Common myeloid progenitor, CD34-positive (primary cell): Measurements from ENCODE around the gene ATP6V0C.

Experiments
- CTCF ChIA-PET: fragments of 350-600 bp; sonication (Branson Sonifier 250); formaldehyde crosslinking; loops from one replicate; lab custom pipeline; 2021; ENCODE audit warnings: antibody characterized with exemption; lab: Charles Lee
- POLR2A ChIA-PET: fragments of 350-600 bp; sonication (Branson Sonifier 250); formaldehyde crosslinking; loops from one replicate; lab custom pipeline; 2021; ENCODE audit warnings: antibody characterized with exemption; lab: Charles Lee
- DNase-seq, 3 donors: peaks; one replicate each; pipeline versions ENCODE4 v3.0.0 to v3.0.0-alpha.2; 2013
- H3K27ac ChIP-seq, 2 experiments: 1 replicate in 1 of 2; 2 replicates in 1 of 2; pipeline ENCODE4 v1.7.0; 2013; ENCODE audit warnings: inconsistent platforms in 2 of 2, low read length in 2 of 2, mild to moderate bottlenecking in 2 of 2, low read depth in 1 of 2, moderate library complexity in 1 of 2; ENCODE audit not compliant: severe bottlenecking in 2 of 2, insufficient read depth in 1 of 2, poor library complexity in 1 of 2
- H3K27me3 ChIP-seq, 5 experiments: replicated peaks in 2 of 5; 1 replicate in 3 of 5; 2 replicates in 2 of 5; pipeline versions ENCODE4 v1.6.1 to v1.7.0; 2013; ENCODE audit warnings: low read length in 4 of 5, mild to moderate bottlenecking in 2 of 5, moderate library complexity in 2 of 5, inconsistent platforms in 1 of 5; ENCODE audit not compliant: insufficient read depth in 5 of 5, control insufficient read depth in 4 of 5
- H3K36me3 ChIP-seq, 4 experiments: 1 replicate in 2 of 4; 2 replicates in 2 of 4; pipeline versions ENCODE4 v1.6.1 to v1.7.0; 2013; ENCODE audit warnings: low read length in 3 of 4, control low read depth in 1 of 4, mild to moderate bottlenecking in 1 of 4; ENCODE audit not compliant: control insufficient read depth in 4 of 4, insufficient read depth in 4 of 4
- H3K4me1 ChIP-seq, 4 experiments: 1 replicate in 3 of 4; 2 replicates in 1 of 4; pipeline versions ENCODE4 v1.6.1 to v1.7.1; 2013; ENCODE audit warnings: low read length in 3 of 4, mild to moderate bottlenecking in 3 of 4, control low read depth in 1 of 4, inconsistent platforms in 1 of 4, moderate library complexity in 1 of 4; ENCODE audit not compliant: control insufficient read depth in 4 of 4, insufficient read depth in 4 of 4; ENCODE audit errors: control extremely low read depth in 1 of 4
- H3K4me3 ChIP-seq, 7 experiments: 1 replicate in 4 of 7; 2 replicates in 3 of 7; pipeline versions ENCODE4 v1.5.1 to v1.7.0; 2013; ENCODE audit warnings: mild to moderate bottlenecking in 7 of 7, low read length in 6 of 7, moderate library complexity in 6 of 7, inconsistent platforms in 2 of 7, low read depth in 2 of 7, control low read depth in 1 of 7; ENCODE audit not compliant: insufficient read depth in 4 of 7, control insufficient read depth in 1 of 7; ENCODE audit errors: extremely low read depth in 1 of 7
- H3K9me3 ChIP-seq, 5 experiments: 1 replicate in 4 of 5; 2 replicates in 1 of 5; pipeline versions ENCODE4 v1.6.1 to v1.7.1; 2013; ENCODE audit warnings: low read length in 4 of 5, mild to moderate bottlenecking in 2 of 5, inconsistent platforms in 1 of 5, low read depth in 1 of 5, moderate library complexity in 1 of 5; ENCODE audit not compliant: control insufficient read depth in 4 of 5, insufficient read depth in 2 of 5; ENCODE audit errors: control extremely low read depth in 1 of 5
- WGBS: methylation state at CpG from one replicate; pipeline ENCODE4 v1.1.5; 2013; ENCODE audit not compliant: insufficient coverage; 5-methylcytosine and 5-hydroxymethylcytosine counted together

ATP6V0C gene

DNA sequence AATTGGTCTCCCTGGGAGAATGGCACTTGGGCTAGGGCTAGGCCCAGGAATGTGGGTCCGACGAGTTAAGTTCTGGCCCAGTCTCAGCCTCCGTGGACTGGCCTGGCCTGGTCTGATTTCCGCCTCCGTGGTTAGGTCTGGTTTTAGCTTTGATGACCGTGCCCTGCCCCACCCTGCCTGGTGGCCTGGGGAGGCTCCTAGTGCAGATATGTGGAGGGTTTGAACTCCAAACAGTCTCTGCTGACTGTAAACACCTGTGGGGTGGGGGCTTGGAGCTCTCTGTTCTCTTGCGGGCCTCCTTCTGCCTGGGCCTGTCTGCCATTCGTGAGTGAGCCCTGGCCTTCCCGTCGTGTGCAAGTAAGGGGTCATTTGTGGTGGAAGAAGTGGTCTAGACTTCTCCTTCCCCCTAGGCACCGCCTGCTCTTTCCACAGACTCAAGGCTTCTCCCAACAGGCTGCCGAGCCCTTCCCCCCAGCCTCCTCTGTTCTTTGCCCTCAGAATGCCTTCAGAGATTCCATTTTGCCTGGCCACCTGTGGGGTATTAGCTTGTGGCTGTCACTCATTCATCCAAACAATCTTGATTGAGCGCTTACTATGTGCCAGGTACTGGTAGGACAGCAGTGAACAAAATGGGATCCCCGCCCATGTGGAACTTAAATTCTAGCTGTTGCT lies 1.6 kb downstream of the ATP6V0C start:
- DNase-seq, result peak in 1 of 3 donors; percentile 25
- H3K27ac ChIP-seq, result peak overlapping the region; percentile 91 to 95
- ChIA-PET CTCF (interaction anchor here (0.9 to 1.1 kb wide), 3 partner anchors 8 to 85 kb away, joined by 3 read pairs; no protein-coding TSS in a partner anchor), POLR2A (interaction anchor here (0.7 to 1.0 kb wide), 3 partner anchors 14 to 134 kb away, joined by 3 read pairs; partner anchors contain the start of gene CEMP1)
- H3K36me3 ChIP-seq, result peaks cover 0 to 28% (median 7%) of the 10 kb centered on the region in 4 experiments
- no peaks in the 10 kb centered on the region for H3K9me3 ChIP-seq
- H3K4me1 ChIP-seq, result peaks cover 10 to 87% (median 81%) of the 10 kb centered on the region in 4 experiments
- 10% methylated on average over 7 of the region's 14 CpGs for WGBS
- H3K27me3 ChIP-seq, result no peaks in the 10 kb centered on the region
- H3K4me3 ChIP-seq, result peak overlapping the region; percentile 72 to 99 (median 92)

- H3K9me3 ChIP-seq, result no peaks in the 10 kb centered on the region
- H3K27ac ChIP-seq, result peak overlapping the region; percentile 91 to 95
- peaks cover 10 to 83% (median 79%) of the 10 kb centered on the region in 4 experiments for H3K4me1 ChIP-seq
- POLR2A ChIA-PET, result no interaction called here
- H3K27me3 ChIP-seq, result no peaks in the 10 kb centered on the region
- peak overlapping the region in 6 of 7 experiments; percentile 29 to 99 (median 91) for H3K4me3 ChIP-seq
- 17% methylated on average over 11 of the region's 11 CpGs for WGBS
- peak; percentile 68 to 89 (median 89) for DNase-seq
- peaks cover 0 to 28% (median 7%) of the 10 kb centered on the region in 4 experiments for H3K36me3 ChIP-seq
- CTCF ChIA-PET, result interaction anchor here (0.9 to 1.1 kb wide), 4 partner anchors 10 to 512 kb away, joined by 3 read pairs; no protein-coding TSS in a partner anchor
Observed at GRCh38 chr16:2516391-2517240, 2.9 kb downstream of the ATP6V0C start.

- Histone ChIP-seq H3K4me3 (peak overlapping the region in 1 of 7 experiments; percentile 14), H3K27ac (peak overlapping the region in 1 of 2 experiments; percentile 51), H3K36me3 (peaks cover 0 to 29% (median 8%) of the 10 kb centered on the region in 4 experiments), H3K9me3 (no peaks in the 10 kb centered on the region), H3K27me3 (no peaks in the 10 kb centered on the region), H3K4me1 (peaks cover 10 to 68% (median 67%) of the 10 kb centered on the region in 4 experiments)
- DNase-seq, result no peak
- CTCF ChIA-PET, result no interaction called here
- POLR2A ChIA-PET, result interaction anchor here (3.7 kb wide), 1 partner anchor 13 kb away, joined by 24 read pairs; the partner anchor contains the start of gene CEMP1
- WGBS, result 95% methylated on average over 10 of the region's 12 CpGs
Observed at GRCh38 chr16:2517954-2518605, 4.3 kb downstream of the ATP6V0C start.

DNA sequence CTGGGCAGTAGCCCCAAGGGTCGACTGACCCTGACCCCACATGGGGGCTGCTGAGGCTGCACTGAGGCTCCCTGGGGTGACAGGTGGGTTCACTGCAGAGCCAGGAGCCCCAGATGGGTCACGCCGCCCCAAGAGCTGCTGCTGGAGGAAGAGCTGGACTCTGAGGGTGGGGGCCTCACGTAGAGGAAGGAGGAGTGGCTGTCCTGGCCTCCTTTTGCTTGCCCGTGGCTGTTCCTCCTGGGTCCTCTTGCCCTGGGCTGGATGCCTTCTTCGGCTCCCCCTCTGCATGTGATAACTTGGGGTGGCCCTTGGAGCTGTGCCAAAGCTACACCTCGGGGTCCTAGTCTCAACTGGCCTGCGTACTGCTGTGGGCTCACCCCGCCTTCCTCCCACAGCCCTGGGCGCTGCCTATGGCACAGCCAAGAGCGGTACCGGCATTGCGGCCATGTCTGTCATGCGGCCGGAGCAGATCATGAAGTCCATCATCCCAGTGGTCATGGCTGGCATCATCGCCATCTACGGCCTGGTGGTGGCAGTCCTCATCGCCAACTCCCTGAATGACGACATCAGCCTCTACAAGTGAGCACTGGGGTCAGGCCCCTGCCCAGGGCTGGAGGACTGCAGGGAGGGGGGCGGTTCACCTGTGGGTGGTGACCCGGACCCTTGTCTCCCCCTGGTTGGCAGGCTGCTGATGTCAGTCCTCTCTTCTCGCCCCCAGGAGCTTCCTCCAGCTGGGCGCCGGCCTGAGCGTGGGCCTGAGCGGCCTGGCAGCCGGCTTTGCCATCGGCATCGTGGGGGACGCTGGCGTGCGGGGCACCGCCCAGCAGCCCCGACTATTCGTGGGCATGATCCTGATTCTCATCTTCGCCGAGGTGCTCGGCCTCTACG lies 5.3 kb downstream of the ATP6V0C start:
- Histone ChIP-seq H3K4me1 (peaks cover 10 to 65% (median 63%) of the 10 kb centered on the region in 4 experiments), H3K36me3 (peaks cover 0 to 39% (median 16%) of the 10 kb centered on the region in 4 experiments), H3K9me3 (no peaks in the 10 kb centered on the region), H3K27ac (peak overlapping the region in 1 of 2 experiments; percentile 51), H3K27me3 (no peaks in the 10 kb centered on the region), H3K4me3 (peak overlapping the region in 1 of 7 experiments; percentile 33)
- WGBS, result 91% methylated on average over 33 of the region's 39 CpGs
- ChIA-PET POLR2A (interaction anchor here (1.7 to 3.7 kb wide), 2 partner anchors 10 to 12 kb away, joined by 11 to 24 read pairs; partner anchors contain the start of gene CEMP1), CTCF (interaction anchor here (2.4 kb wide), 1 partner anchor 12 kb away, joined by 7 read pairs; the partner anchor contains the start of gene CEMP1)
- no peak for DNase-seq

DNA sequence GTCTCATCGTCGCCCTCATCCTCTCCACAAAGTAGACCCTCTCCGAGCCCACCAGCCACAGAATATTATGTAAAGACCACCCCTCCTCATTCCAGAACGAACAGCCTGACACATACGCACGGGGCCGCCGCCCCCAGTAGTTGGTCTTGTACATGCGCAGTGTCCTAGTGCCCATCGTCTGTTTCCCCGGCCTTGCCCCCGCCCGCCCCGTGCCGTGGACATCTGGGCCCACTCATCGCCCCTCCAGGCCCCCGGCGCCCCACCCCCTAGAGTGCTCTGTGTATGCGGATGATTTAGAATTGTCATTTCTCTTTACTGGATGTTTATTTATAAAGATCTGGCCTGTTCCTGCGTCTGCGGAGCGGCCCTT lies 5.9 kb downstream of the ATP6V0C start:
- H3K27ac ChIP-seq, result peak overlapping the region in 1 of 2 experiments; percentile 34
- peaks cover 0 to 45% (median 19%) of the 10 kb centered on the region in 4 experiments for H3K36me3 ChIP-seq
- H3K4me3 ChIP-seq, result peak overlapping the region in 3 of 7 experiments; percentile 33 to 64 (median 60)

More for the DNA sequence above, 5.9 kb downstream of the ATP6V0C start:
- Histone ChIP-seq H3K27me3 (no peaks in the 10 kb centered on the region), H3K9me3 (no peaks in the 10 kb centered on the region), H3K4me1 (peaks cover 10 to 63% (median 62%) of the 10 kb centered on the region in 4 experiments)
- 66% methylated on average over 19 of the region's 22 CpGs for WGBS
- CTCF ChIA-PET, result interaction anchor here (0.8 to 2.4 kb wide), 4 partner anchors 9 to 19 kb away, joined by 3 to 7 read pairs (median 4); partner anchors contain the start of gene CEMP1
- DNase-seq, result no peak
- POLR2A ChIA-PET, result interaction anchor here (1.0 to 3.7 kb wide), 5 partner anchors 10 to 364 kb away, joined by 3 to 24 read pairs (median 4); partner anchors contain the start of genes CEMP1, PDPK1 and TRAF7
